Brain microvascular endothelial cell (primary cell): ENCODE results near the gene COLQ.

Source experiments
- DNase-seq: peaks from one replicate; pipeline ENCODE4 v3.0.0-alpha.2; 2020
- H3K27ac ChIP-seq: fragments of 250-450 bp; sonication (Bioruptor Pico); 2 replicates; pipeline ENCODE4 v1.5.1; 2020; ENCODE audit warnings: mild to moderate bottlenecking, moderate library complexity
- H3K27me3 ChIP-seq: fragments of 250-450 bp; sonication (Bioruptor Pico); replicated peaks from 2 replicates; pipeline ENCODE4 v1.5.1; 2020; ENCODE audit warnings: mild to moderate bottlenecking
- H3K36me3 ChIP-seq: fragments of 250-450 bp; sonication (Bioruptor Pico); replicated peaks from 2 replicates; pipeline ENCODE4 v1.5.1; 2020; ENCODE audit warnings: mild to moderate bottlenecking
- H3K4me3 ChIP-seq: 2 replicates; pipeline ENCODE4 v1.5.1; 2011; ENCODE audit warnings: low read depth, mild to moderate bottlenecking, control low read depth, low read length, moderate library complexity
- CTCF ChIP-seq: IDR thresholded peaks from 2 replicates; pipeline ENCODE4 v1.5.1; 2011; ENCODE audit warnings: low read depth, mild to moderate bottlenecking, moderate library complexity, low read length, control low read depth, inconsistent platforms; ENCODE audit errors: missing control alignments
- in situ Hi-C: cut with HindIII; loops from 2 replicates; pipeline ENCODE4 v1.10.0; 2017; ENCODE audit warnings: low sequenced_read_pairs, low pct_ligation_motif_present

COLQ gene

GRCh38 chr3:15520804-15521572, 518 bp downstream of the COLQ start:
- Histone ChIP-seq H3K27me3 (no peaks in the 10 kb centered on the region), H3K4me3 (no peak overlapping the region), H3K36me3 (no peaks in the 10 kb centered on the region), H3K27ac (no peak overlapping the region)
- in situ Hi-C loops: no loop called here
- DNase-seq: no peak
- TF ChIP-seq CTCF: no peak

GRCh38 chr3:15520185-15520584, 1.3 kb downstream of the COLQ start:
- DNase-seq: no peak
- in situ Hi-C loops: no loop called here
- Histone ChIP-seq H3K27me3 (no peaks in the 10 kb centered on the region), H3K36me3 (no peaks in the 10 kb centered on the region), H3K4me3 (no peak overlapping the region), H3K27ac (no peak overlapping the region)
- no peak for TF ChIP-seq CTCF

- H3K36me3 ChIP-seq: no peaks in the 10 kb centered on the region
- no peaks in the 10 kb centered on the region for H3K27me3 ChIP-seq
- in situ Hi-C loops: no loop called here
- H3K27ac ChIP-seq: no peak overlapping the region
- TF ChIP-seq CTCF: no peak
- DNase-seq: no peak
- H3K4me3 ChIP-seq: no peak overlapping the region
Observed at GRCh38 chr3:15519096-15519495, 2.4 kb downstream of the COLQ start.

- H3K27me3 ChIP-seq: no peaks in the 10 kb centered on the region
- no peak for DNase-seq
- H3K4me3 ChIP-seq: no peak overlapping the region
- no peak for TF ChIP-seq CTCF
- H3K36me3 ChIP-seq: no peaks in the 10 kb centered on the region
- in situ Hi-C loops: no loop called here
- H3K27ac ChIP-seq: no peak overlapping the region
Observed at GRCh38 chr3:15514663-15515340, 6.7 kb downstream of the COLQ start.

- TF ChIP-seq CTCF: no peak
- H3K27ac ChIP-seq: no peak overlapping the region
- H3K36me3 ChIP-seq: no peaks in the 10 kb centered on the region
Observed at GRCh38 chr3:15513810-15514662, 7.5 kb downstream of the COLQ start.

More at GRCh38 chr3:15513810-15514662, 7.5 kb downstream of the COLQ start:
- in situ Hi-C loops: no loop called here
- Histone ChIP-seq H3K4me3 (no peak overlapping the region), H3K27me3 (no peaks in the 10 kb centered on the region)
- no peak for DNase-seq
